HG03196 (cell line): Measurements from ENCODE around the gene GCSAM.

Experiments
- ATAC-seq: cut with Tn5 transposase; IDR thresholded peaks from one replicate; pipeline ENCODE4 v1.9.1; 2021; ENCODE audit not compliant: unreplicated experiment

Gene GCSAM, protein sequence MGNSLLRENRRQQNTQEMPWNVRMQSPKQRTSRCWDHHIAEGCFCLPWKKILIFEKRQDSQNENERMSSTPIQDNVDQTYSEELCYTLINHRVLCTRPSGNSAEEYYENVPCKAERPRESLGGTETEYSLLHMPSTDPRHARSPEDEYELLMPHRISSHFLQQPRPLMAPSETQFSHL

DNA sequence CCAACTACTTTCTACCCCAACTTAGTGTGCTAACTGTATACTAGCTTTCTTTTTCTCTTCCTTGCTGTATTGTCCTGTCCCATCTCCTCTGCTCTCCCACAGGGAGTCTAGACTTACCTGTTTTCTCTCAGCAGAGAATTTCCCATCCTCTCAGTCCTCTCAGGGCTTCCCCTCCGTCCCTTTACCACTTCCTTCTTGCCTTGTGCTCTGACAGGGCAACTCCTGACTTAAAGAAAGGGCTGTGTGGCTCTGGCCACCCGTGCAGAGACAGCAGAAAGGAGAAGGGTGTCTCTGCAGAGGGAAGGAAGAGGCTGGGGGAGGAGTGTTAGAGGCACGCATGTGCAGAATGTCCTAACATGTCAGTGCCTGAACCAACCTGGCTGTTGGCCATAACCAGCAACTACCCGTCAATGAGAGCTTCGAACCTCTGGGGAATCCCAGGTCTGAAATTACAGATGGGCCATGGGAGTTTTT, at the start of gene GCSAM:
GCSAM (minus strand) TSS at position 274 of the 474 bp plus-strand sequence; CDS start at position 146, 128 bp downstream.
- ATAC-seq = peak; percentile 65

DNA sequence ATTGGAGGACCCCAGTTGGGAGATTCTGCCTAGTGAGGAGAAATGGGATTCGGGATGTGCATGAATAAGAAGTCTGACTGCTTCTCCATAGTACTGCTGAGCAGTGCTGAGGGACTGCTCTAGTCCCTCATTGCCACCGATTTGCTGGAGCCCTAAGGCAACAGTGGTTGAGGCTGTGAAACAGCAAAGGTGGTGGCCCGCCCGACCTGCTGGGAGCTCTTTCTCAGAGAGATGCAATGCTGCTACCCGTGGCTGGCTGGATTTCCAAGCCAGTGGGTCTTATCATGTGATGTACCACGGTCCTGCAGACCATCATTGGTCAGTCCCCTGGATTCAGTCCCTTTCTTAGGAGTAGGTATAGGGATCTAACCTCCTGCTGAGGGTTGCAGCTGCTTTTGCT, 42.6 kb upstream of the GCSAM start:
- no peak for ATAC-seq

DNA sequence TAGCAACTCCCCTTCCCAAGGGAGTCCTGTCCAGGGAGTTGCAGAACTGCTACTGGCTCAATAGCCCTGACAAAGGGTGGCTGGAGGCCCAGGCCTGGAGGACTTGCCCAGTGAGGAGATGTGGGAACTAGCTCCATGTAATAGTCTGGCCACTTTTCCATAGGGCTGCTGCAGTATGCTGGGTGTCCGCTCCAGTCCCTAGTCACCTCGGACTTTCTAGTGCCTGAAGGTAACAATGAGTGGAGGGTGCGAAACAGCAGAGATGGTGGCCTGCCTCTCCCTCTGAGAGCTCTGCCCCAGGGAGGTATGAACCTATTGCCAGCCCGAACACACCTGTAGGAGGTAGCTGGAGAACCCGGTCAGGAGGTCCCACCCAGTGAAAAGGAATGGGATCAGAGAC, 42.0 kb upstream of the GCSAM start:
- ATAC-seq = no peak

DNA sequence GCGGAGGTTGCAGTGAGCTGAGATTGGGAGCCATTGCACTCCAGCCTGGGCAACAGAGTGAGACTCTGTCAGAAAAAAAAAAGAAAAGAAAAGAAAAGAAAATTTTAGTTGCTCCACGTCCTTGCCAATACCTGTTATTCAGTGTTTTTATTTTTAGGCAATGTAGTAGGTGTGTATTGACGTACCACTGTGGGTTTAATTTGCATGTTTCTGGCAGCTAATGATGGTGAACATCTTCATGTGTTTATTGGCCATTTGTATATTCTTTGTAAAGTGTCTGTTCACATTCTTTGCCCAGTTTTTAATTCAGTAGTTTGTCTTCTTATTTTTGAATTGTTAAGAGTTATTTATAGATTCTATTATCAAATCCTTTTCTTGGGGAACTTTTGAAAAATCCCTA, 38.1 kb upstream of the GCSAM start:
- ATAC-seq = no peak

DNA sequence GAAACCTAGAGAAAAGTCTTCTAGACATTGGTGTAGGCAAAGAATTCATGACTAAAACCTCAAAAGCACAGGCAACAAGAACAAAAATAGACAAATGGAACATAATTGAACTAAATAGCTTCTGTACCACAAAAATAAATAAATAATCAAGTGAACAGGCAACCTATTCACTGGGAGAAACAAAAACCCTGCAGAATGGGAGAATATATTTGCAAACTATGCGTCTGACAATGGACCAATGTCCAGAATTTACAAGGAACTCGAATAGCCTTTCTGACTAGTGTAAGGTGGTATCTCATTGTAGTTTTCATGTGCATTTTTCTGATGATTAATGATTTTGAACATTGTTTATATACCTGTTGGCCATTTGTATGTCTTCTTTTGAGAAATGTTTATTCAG, 37.0 kb upstream of the GCSAM start:
- ATAC-seq = no peak

DNA sequence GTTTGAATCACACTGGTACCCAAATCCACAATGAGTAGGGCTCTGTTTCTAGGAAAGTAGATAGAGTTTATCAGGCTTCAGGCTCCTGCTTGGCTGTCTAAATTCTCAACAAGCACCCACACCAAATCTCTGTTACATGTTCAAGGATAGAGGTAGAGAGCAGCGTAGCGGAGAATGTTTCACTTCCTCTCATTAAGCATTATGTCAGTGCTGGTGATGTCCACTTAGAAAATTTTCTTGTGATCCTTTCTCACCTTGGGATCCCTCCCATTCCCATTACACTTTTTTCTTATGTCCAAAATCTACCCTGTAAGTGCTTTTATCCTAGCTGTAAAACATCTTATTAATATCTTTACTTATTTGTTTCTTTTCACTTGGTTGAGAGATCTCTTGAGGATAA, 34.7 kb upstream of the GCSAM start:
- ATAC-seq = peak; percentile 58

DNA sequence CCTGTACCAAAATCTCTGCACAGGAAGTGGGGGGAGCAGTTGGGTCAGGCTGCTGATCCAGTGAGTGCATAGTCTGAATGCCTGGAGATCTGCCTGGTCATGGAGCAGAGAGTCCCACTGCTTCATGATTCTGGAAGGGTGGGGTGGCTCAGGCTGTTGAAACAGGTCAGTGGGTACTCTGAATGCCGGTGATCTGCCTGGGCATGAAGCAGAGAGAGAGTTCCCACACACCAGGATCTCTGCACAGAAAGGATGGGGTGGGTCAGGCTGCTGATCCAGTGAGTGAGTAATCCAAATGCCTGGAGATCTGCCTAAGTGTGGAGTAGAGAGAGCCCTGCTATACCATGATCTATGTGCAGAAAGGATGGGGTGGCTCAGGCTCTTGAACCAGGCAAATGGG, 16.1 kb upstream of the GCSAM start:
- ATAC-seq = no peak

DNA sequence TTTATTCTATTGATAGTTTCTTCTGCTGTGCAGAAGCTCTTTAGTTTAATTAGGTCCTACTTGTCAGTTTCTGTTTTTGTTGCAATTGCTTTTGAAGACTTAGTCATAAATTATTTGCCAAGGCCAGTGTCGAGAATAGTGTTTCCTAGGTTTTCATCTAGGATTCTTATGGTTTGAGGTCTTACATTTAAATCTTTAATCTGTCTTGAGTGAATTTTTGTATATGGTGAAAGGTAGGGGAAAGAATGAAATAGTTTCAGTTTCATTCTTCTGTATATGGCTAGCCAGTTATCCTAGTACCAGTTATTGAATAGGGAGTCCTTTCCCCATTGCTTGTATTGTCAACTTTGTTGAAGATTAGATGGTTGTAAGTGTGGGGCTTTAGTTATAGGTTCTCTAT, 10.6 kb upstream of the GCSAM start:
- ATAC-seq = no peak

DNA sequence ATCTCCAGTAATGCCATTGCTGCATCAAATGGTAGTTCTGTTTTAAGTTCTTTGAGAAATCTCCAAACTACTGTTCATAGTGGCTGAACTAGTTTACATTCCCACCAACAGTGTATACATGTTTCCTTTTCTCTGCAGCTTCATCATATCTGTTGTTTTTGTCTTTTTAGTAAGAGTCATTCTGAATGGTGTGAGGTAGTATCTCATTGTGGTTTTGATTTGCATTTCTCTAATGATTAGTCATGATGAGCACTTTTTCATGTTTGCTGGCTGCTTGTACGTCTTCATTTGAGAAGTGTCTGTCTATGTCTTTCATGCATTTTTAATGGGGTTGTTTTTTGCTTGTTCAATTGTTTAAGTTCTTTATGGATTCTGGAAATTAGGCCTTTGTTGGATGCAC, 10.2 kb upstream of the GCSAM start:
- ATAC-seq = no peak

DNA sequence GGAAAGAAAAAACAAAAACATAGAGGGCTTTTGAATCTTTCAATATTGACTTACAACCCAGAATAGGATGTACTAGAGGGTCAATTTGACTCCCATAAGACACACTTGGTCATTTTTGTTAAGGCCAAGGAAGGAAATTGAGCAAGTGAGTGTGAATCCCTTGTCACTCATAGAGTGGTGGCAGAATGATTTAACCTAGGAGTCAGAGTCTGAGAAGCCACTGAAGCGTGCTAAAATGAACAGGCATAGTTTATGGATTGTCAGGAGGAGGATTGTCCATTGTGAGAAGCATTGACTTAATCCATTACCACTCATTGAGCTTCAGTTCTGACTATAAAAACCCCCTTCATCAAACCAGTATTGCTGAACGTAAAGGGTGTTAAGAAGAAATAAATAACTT, 8.2 kb upstream of the GCSAM start:
- ATAC-seq = no peak

DNA sequence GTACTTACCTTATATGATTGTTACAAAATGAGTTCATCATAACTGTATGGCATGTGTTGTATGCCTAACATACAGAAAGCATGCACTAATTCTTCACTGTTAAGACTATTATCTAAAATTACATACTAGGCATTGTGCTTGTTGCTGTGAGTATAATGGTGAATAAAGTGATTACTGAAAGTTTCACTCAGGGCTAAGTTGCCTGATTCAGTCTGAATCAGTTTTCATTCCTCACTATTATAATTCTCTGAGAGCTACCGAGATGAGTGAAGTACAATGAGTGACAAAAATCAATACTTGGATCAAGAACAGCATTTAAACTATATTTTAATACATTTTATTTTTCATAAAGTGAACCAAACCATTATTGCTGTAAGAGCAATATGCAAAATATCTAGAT, 7.5 kb upstream of the GCSAM start:
- ATAC-seq = no peak

DNA sequence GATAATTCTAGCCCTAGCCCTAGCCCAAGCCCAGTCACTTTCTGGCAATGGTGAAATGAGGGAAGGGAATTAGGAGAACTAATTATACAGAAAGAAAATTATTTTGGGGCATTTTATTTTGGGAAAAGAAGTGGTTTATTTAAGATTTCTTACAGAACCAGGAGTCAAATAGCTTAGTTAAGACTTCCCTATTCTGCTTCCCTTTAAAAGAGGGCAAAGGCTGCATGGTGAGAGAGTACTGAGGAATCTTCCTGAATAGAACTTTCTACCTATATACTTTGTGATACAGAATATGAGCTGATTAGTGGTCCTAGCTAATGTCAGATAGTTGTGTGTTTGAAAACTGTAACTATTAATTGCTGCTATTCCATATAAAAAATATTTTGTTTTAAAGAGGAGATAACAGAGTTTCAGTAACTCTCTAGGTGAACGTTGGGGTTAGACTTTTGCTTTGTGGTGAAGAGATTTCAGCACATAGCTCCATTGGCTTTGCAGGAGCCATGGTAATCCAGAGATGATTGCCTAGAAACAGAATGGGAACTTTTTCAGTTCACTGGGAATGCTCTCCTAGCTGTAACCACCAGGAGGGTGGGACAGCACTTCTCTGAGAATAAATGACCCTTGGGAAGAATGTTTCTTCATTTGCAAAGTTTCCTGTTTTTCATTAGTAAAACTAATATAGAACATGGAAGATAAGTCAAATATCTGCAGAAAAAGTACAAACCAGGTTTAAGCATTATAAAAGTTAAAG, 5.3 kb upstream of the GCSAM start:
- ATAC-seq = no peak

DNA sequence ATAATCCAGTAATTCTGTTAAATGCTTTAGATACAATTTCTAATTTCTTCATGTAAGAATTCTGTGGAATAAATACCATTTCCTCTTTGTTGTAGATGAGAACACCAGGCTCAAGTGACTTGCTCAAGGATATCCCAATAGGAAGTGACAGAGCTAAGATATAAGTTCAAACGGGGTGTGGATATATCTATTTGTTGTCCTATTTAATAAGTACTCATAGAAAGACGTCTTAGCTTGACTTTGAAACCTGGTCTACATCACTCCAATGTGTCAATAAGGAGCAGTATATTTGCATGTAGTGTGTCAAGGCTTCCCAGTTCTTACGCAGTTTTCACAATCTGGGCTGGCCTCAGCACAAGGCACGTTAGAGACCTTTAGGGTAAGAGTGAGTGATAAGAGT, 4.7 kb upstream of the GCSAM start:
- no peak for ATAC-seq

DNA sequence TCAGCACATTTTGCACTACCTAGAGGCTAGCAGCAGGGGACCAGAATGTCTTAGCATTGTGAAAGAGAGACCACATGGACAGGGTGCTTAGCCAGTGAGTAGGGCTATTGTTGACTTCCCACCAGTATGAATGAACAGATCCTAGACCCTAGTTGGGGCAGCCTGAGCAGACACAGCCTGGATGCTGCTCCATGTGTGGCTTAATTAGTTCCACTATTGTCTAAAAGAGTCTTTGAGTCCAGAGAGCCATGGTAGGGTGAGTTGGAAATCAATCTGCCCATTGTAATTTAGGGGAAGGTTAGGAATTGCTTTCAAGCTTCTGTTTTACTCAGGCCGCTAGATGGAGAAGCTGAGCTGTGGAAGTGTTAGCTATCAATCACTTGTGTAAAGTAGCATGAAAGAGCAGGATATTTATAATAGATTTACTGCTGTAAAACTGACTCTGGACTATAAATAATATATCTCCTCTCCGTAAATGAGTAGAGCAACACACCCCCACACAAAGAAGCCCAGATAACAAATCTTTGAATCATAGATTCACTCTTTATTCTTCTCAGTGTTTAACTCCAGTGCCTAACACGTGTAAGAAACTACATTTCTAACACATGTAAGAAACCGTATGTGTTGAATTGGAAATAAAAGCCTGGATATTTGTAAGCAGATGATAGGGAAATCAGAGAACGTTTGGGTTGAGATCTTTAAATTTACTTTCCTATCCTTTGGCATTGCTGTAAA, 4.1 kb upstream of the GCSAM start:
- peak; percentile 22 for ATAC-seq

DNA sequence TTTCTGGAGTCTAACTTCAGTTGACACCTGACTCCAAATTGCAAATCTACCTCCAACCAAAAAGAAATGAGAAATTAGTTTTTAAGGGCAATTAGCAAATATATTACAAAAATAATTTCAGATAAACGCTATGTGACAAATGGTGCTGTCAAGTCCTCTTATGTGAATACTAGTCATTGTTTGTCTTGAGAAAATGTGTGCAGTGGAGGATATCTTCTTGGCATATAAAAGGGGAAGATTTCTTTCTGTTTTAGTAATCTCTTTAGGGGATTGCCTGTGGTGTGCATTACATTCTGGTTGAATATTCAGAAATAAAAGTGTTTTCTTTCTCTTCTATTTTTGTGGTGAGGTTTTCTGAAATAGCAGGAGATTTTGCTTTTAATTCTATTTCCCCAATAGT, 3.0 kb upstream of the GCSAM start:
- ATAC-seq = no peak

DNA sequence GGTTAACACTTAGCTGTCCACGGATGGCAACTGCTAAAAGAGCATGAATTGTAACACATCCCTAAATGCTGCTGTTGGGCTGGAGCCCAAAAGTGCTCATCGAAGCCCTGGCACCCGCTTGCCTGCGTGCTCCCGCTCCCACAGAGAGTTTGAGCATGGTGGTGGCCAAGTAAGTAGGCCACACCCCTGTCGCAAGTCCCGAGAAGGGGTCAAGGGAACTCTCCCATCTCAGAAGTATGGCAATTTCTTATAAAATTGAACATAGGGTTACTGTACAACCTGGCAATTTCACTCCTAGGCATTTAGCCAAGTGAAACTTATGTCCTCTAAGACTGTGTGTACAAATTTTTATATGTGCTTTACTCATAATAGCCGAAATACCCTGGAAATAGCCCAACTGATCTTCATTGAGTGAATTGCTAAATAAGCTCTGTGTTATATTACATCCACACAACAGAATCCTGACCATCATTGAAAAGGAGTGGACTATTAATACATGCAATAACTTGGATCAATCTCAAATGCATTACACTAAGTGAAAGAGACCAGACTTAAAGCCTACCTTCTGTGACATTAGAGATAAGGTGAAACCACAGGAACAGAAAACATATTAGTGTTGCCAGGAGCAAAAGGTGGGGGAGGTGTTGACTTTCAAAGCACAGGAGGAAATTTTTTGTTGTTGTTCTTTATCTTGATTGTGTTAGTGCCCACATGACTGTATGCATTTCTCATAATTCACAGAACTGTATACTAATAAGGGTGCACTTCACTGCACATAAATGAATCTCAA, 1.5 kb upstream of the GCSAM start:
- ATAC-seq = no peak

DNA sequence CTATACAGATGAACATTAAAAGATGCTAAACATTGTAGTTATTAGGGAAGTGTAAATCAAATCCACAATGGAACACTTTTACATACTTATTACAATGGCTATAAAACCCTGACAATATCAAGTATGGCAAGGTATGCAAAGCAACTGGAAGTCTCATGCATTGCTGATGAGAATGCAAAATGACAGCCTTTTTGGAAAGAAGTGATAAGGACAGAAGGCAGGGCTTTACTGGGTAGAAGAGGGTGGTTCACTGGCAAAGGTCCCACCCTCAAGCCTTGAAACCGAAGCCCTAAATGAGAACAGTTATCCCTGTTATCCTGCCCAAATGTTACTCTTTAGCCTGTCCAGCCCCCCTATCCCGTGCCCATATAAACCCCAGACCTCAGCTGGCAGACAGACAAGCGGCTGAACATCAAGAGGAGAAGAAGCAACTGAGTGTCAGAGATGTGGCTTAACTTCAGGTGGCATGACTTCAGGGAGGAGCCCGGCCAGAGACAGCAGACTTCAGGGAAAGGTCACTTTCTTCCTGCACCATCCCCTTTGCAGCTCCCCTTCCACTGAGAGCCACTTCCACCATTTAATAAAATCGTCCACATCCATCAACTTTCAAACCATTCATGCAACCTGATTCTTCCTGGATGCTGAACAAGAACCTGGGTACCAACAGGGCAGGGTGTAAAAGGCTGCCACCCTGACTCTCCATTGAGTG, 732 bp upstream of the GCSAM start:
- no peak for ATAC-seq

DNA sequence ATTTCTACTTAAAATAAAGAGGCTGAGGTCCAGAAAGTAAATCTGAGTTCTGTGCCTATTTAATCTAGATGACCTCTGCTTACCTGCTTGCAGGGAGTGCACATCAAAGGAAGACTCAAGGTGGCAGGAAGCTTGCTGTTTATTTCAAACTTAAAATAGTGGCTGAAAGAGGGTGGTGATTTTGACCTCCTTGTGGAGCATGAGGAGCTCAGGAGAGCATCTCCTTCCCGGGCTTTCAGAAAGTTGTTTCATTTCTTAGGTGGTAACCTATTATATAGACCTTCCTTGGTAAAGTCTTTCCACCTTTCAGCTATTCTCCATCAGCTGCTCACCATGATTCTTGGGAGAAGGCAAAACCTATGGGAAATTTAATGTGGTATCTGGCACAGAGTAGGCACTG, 494 bp downstream of the GCSAM start:
- ATAC-seq = peak; percentile 1

DNA sequence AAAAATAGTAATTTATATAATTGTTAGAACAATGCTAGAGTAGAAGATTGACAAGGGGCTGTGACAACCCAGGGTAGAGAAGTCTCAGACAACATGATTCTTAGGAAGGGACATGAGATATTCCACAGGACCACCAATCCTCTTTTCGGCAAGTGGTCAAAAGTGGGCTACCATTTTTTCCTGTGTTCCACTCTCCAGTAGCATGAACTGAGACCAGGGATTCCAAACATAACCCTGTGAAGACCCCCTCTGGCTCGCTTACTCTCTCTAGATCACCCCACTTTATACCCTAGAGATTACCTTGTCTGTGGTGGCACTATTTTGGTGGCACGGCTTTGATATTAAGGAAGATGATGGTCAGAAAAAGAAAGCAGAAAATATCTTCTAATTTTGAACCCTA, 960 bp downstream of the GCSAM start:
- ATAC-seq = no peak

DNA sequence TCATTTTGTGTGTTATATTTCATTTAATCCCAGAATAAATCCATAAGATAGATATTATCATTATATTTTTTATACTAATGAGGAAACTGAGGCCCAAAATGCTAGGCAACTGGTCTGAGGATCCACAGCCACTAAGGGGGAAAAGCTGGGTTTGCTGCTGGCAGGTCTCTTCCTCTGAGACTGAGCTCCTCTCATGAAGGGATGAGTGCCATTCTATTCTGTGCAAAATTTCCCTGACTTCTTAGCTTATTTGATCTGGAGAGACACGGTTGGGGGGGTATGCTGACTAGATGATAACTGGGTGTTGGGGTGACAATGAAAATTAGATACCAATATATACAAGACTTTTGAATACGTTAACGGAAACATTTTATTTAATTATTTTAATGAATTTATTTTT, 1.9 kb downstream of the GCSAM start:
- no peak for ATAC-seq

DNA sequence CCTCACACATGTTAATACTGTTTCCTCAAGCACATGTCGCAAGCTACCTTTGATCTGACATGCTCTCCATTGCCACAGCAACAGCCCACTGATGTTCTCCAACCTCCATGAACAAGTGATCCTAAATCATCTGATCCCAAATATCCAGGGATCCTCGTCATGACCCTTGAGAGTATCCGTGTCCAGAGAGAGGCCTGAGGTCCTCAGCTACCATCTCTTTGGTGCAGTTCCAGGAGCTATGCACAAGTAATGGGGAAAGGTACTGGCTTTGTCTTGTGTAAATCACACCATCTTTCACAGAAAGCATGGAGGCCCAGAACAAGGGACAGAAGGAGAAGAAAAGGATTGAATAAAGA, 2.4 kb downstream of the GCSAM start:
- ATAC-seq = no peak
